Ascending aorta (tissue), 2 donors: ENCODE data around the gene FAM81A. TPM values are rescaled to one million over a fixed set of nuclear protein-coding genes. Genes with fewer than 3 reads are reported as not detected.
"Not testable (repeated sequence)": the region's sequence is repeated elsewhere in the genome, so short reads cannot be mapped to it uniquely, and the experiment has no call there.

Experiments
- DNase-seq, 2 donors: peaks; one replicate each; pipeline ENCODE4 v3.0.0-alpha.2; 2019; ENCODE audit warnings: low spot score in 2 of 2
- H3K27ac ChIP-seq, 2 donors: fragments of 200-600 bp; sonication (generic); one replicate each; pipeline ENCODE4 v1.5.1; 2016 to 2017; ENCODE audit warnings: mild to moderate bottlenecking in 1 of 2
- H3K27me3 ChIP-seq: fragments of 200-600 bp; sonication (generic); one replicate; pipeline ENCODE4 v1.5.1; 2017
- H3K36me3 ChIP-seq, 2 donors: fragments of 200-600 bp; sonication (generic); one replicate each; pipeline ENCODE4 v1.5.1; 2016
- H3K4me1 ChIP-seq, 2 donors: fragments of 200-600 bp; sonication (generic); one replicate each; pipeline ENCODE4 v1.5.1; 2016 to 2017; ENCODE audit warnings: mild to moderate bottlenecking in 1 of 2
- H3K4me3 ChIP-seq, 2 donors: fragments of 200-600 bp; sonication (generic); one replicate each; pipeline ENCODE4 v1.5.1; 2016 to 2017; ENCODE audit warnings: mild to moderate bottlenecking in 1 of 2
- H3K9me3 ChIP-seq, 2 donors: fragments of 200-600 bp; sonication (generic); one replicate each; pipeline ENCODE4 v1.5.1; 2016
- intact Hi-C: fragments of 100-400 bp; cut with DNase I; formaldehyde crosslinking; loops from one replicate; pipeline ENCODE4 v1.15.1; 2023
- total RNA-seq: library from RNA; depleted of rRNA; stranded (reverse); fragments of >200 nt; gene quantifications from one replicate; pipeline ENCODE4 v1.1.0, GENCODE V29; 2016
- TF ChIP-seq, protein P1 (sequence below), 3 experiments: fragments of 200-600 bp in 2 of 3; fragments of 450-650 bp in 1 of 3; sonication (generic) in 2 of 3; IDR thresholded peaks; one replicate each; pipeline ENCODE4 v1.5.1; 2016 to 2019; ENCODE audit warnings: antibody characterized with exemption in 3 of 3, mild to moderate bottlenecking in 1 of 3, moderate library complexity in 1 of 3

FAM81A gene
- total RNA-seq, 1 donor from 2014 or later = not detected

GRCh38 chr15:59396679-59397078 is 41.3 kb upstream of the FAM81A start:
- DNase-seq = no peak
- Histone ChIP-seq H3K27ac (no peak overlapping the region), H3K4me1 (no peaks in the 10 kb centered on the region), H3K9me3 (no peaks in the 10 kb centered on the region), H3K27me3 (no peaks in the 10 kb centered on the region), H3K36me3 (no peaks in the 10 kb centered on the region), H3K4me3 (no peak overlapping the region)
- TF ChIP-seq, protein P1, sequence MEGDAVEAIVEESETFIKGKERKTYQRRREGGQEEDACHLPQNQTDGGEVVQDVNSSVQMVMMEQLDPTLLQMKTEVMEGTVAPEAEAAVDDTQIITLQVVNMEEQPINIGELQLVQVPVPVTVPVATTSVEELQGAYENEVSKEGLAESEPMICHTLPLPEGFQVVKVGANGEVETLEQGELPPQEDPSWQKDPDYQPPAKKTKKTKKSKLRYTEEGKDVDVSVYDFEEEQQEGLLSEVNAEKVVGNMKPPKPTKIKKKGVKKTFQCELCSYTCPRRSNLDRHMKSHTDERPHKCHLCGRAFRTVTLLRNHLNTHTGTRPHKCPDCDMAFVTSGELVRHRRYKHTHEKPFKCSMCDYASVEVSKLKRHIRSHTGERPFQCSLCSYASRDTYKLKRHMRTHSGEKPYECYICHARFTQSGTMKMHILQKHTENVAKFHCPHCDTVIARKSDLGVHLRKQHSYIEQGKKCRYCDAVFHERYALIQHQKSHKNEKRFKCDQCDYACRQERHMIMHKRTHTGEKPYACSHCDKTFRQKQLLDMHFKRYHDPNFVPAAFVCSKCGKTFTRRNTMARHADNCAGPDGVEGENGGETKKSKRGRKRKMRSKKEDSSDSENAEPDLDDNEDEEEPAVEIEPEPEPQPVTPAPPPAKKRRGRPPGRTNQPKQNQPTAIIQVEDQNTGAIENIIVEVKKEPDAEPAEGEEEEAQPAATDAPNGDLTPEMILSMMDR (IDR thresholded peaks at IDR 0.05) = peak in 1 of 3 experiments; percentile 8
- intact Hi-C loops = no loop called here

GRCh38 chr15:59398220-59398619 is 39.8 kb upstream of the FAM81A start:
- Histone ChIP-seq H3K36me3 (no peaks in the 10 kb centered on the region), H3K9me3 (no peaks in the 10 kb centered on the region), H3K4me1 (no peaks in the 10 kb centered on the region), H3K4me3 (no peak overlapping the region), H3K27me3 (no peaks in the 10 kb centered on the region), H3K27ac (no peak overlapping the region)
- DNase-seq = no peak
- TF ChIP-seq, protein P1 (IDR thresholded peaks at IDR 0.05) = no peak
- intact Hi-C loops = no loop called here

DNA sequence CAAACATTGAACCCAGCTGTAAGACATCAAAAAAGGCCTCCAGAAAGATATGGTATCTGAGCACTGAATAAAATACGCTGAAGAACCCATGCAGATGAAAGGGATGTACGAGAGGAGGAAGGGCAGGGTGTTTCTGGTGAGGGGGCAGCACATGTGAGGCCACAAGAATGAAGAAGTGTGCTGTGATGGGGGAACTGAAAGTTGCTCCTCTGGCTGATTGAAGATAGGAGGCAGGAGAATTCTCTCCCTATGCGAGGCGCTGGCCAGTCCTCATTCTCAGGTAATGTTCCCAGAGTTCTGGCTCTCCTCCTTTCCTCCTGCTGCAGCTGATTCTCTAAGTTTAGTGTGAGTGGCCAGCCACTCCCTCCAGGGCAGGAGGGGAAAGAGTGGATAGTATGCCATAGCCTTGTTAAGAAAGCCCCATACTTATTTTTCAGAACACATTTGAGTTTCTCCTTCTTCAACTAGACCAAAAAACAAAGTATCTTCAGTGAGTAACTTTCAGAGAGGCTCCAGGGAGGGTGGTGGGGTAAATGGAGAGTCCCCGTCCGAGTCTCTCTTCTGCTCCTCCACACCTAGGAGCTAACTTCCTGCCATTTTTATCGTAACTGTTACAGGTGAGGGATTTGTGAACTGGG is 38.4 kb upstream of the FAM81A start:
- Histone ChIP-seq H3K27ac (no peak overlapping the region), H3K4me1 (no peaks in the 10 kb centered on the region), H3K36me3 (no peaks in the 10 kb centered on the region), H3K27me3 (no peaks in the 10 kb centered on the region), H3K4me3 (no peak overlapping the region), H3K9me3 (no peaks in the 10 kb centered on the region)
- DNase-seq = peak in 1 of 2 donors; percentile 58
- TF ChIP-seq, protein P1 (IDR thresholded peaks at IDR 0.05) = no peak
- intact Hi-C loops = no loop called here

- H3K36me3 ChIP-seq = no peaks in the 10 kb centered on the region
- H3K4me1 ChIP-seq = no peaks in the 10 kb centered on the region
- TF ChIP-seq, protein P1 (IDR thresholded peaks at IDR 0.05) = no peak
- intact Hi-C loops = no loop called here
- H3K27ac ChIP-seq = no peak overlapping the region
- H3K4me3 ChIP-seq = no peak overlapping the region
- no peaks in the 10 kb centered on the region for H3K27me3 ChIP-seq
- DNase-seq = peak in 1 of 2 donors; percentile 40
- H3K9me3 ChIP-seq = no peaks in the 10 kb centered on the region
Observed at GRCh38 chr15:59400103-59400813, 37.7 kb upstream of the FAM81A start.

GRCh38 chr15:59401051-59401823 is 36.7 kb upstream of the FAM81A start:
- H3K36me3 ChIP-seq, intact Hi-C loops: not testable (repeated sequence)

More at GRCh38 chr15:59401051-59401823, 36.7 kb upstream of the FAM81A start:
- H3K4me1 ChIP-seq, H3K27me3 ChIP-seq, H3K9me3 ChIP-seq, DNase-seq, H3K4me3 ChIP-seq, H3K27ac ChIP-seq: not testable (repeated sequence)
